OCI-LY1 (cell line): ENCODE measurements around the gene ITGB7.

Experiments
- CTCF ChIP-seq: fragments of 200-600 bp; sonication (generic), shearing (Covaris generic); IDR thresholded peaks from 2 replicates; pipeline ENCODE4 v1.5.1; 2017; ENCODE audit warnings: mild to moderate bottlenecking, antibody characterized with exemption, low read length, moderate library complexity, mixed read lengths
- EZH2 ChIP-seq: fragments of 200-600 bp; sonication (generic), shearing (Covaris generic); IDR thresholded peaks from 2 replicates; pipeline ENCODE4 v1.8.0; 2017; ENCODE audit warnings: borderline replicate concordance, mixed run types, mild to moderate bottlenecking, antibody characterized with exemption, low read length, moderate library complexity, mixed read lengths

GRCh38 chr12:53244337-53244736 is 37.3 kb upstream of the ITGB7 start:
- TF ChIP-seq CTCF (no peak), EZH2 (no peak)
